ENCODE results near the gene THRA. TPM values are rescaled to one million over a fixed set of nuclear protein-coding genes. Genes with fewer than 3 reads are reported as not detected.

Gene THRA
- total and polyA plus RNA-seq, 9 of the 15 experiments (the other 6 are each of a cell fraction or from before 2014, with no cell fraction given): 0.34 to 23.4 (median 12.7) TPM

DNA sequence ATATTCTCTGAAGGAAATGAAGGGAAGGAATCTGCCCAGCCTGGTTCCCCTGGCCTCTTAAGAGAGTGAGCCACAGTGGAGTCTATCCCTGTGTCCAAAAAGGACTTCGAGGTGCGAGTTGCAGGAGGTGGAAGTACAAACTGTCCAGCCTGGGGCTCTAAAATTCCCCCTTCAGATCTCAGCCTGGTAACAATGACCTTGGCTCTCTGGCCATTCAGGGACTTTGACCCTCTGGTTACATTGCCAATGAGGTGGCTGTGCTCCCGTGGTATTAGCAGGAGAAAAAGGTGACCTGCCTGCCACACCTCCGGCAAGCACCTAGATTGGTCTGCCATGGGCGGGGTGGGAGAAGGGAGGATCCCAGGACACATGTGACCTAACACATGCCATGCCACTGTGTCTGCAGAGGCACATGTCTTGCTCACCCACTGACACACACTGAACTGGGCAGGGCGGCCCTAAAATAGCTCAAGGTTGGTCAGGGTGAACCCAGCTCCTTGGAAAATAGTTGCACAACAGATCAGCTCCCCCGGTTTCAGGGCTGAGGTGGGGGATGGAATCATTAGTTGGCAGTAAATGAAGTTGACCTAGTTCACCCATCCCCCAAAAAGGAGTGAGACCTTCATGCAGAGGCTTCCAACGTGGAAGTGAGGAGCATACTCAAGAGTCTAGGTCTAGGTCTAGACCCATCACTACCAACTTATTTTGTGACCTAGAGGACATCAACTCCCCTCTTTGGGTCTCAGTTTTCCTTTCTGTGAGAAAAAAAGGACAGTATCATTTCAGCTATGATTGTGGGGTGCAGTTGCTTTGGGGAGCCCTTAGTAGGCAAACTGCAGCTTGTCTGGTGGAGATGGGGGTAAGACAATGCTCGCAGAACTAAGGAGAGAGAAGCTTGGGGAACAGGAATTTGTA is 35.4 kb downstream of the THRA start (continued):
- TF ChIP-seq TSHZ1 (CRISPR knock-in tag; IDR thresholded peaks at IDR 0.05) (no peak), BHLHE40 (IDR thresholded peaks at IDR 0.05; ENCODE audit: low read length) (no peak), SNRNP70 (optimal IDR thresholded peaks at IDR 0.05; ENCODE audit: low read depth, low read length) (no peak), FOXA3 (CRISPR knock-in tag; conservative IDR thresholded peaks at IDR 0.05 in 1 of 2, IDR thresholded peaks at IDR 0.05 in 1 of 2) (no peak), ZNF707 (CRISPR knock-in tag; conservative IDR thresholded peaks at IDR 0.05) (no peak), ZNF175 (CRISPR knock-in tag; IDR thresholded peaks at IDR 0.05; ENCODE audit: low read depth) (peak; percentile 87), NR1H2 (CRISPR knock-in tag; IDR thresholded peaks at IDR 0.05) (no peak), ZKSCAN1 (IDR thresholded peaks at IDR 0.05; ENCODE audit: low read depth, low read length) (0 out of 2 replicates have a peak, but pooled peaks have one; percentile 11), MYNN (IDR thresholded peaks at IDR 0.05) (no peak), MYNN (CRISPR knock-in tag; IDR thresholded peaks at IDR 0.05) (no peak), ZNF165 (CRISPR knock-in tag; IDR thresholded peaks at IDR 0.05; ENCODE audit: borderline replicate concordance) (0 out of 2 replicates have a peak, but pooled peaks have one; percentile 21), IRF2 (CRISPR knock-in tag; IDR thresholded peaks at IDR 0.05) (no peak), ZNF311 (CRISPR knock-in tag; IDR thresholded peaks at IDR 0.05) (no peak), TFAP4 (CRISPR knock-in tag; IDR thresholded peaks at IDR 0.05; ENCODE audit: borderline replicate concordance) (no peak), BCOR (IDR thresholded peaks at IDR 0.05) (no peak; the same call in 1 of the 2 replicates), FOXO4 (CRISPR knock-in tag; IDR thresholded peaks at IDR 0.05) (no peak), ELF2 (CRISPR knock-in tag; IDR thresholded peaks at IDR 0.05) (no peak), ZNF561 (CRISPR knock-in tag; conservative IDR thresholded peaks at IDR 0.05) (no peak), TOE1 (IDR thresholded peaks at IDR 0.05; ENCODE audit: borderline replicate concordance) (no peak), TOE1 (CRISPR knock-in tag; IDR thresholded peaks at IDR 0.05; ENCODE audit: borderline replicate concordance, low read depth) (no peak), FOXA1 (IDR thresholded peaks at IDR 0.05; ENCODE audit: borderline replicate concordance) (no peak)

Measured in K562 (cell line).